HCT116 (cell line): ENCODE data around the gene CFAP54. TPM values are rescaled to one million over a fixed set of nuclear protein-coding genes. Genes with fewer than 3 reads are reported as not detected.

Experiments
- ATAC-seq: fragments of 200-7000 bp; cut with Tn5 transposase; 2 replicates; pipeline ENCODE4 v1.9.1; 2020; ENCODE audit warnings: mild to moderate bottlenecking, moderate library complexity
- BruUV-seq: library from RNA; stranded (reverse); fragments of 400-500 nt; replicated peaks from 2 replicates; lab custom pipeline; 2021; lab: Mats Ljungman, UMichigan
- CTCF ChIA-PET: fragments of 300-600 bp; sonication (Branson Sonifier 250); formaldehyde crosslinking; loops from one replicate; lab custom pipeline; 2021; ENCODE audit warnings: antibody characterized with exemption; lab: Charles Lee
- POLR2A ChIA-PET: fragments of 300-600, 350-600 bp; sonication (Branson Sonifier 250); formaldehyde crosslinking; loops from one replicate; lab custom pipeline; 2021; ENCODE audit warnings: antibody characterized with exemption; lab: Charles Lee
- RAD21 ChIA-PET, 2 experiments: fragments of 300-600 bp; sonication (Branson Sonifier 250); formaldehyde crosslinking; loops; one replicate each; lab custom pipeline; 2023; ENCODE audit warnings: low total read pairs in 2 of 2; ENCODE audit not compliant: uncharacterized antibody in 2 of 2, unreplicated experiment in 2 of 2, low non-redundant PET in 1 of 2; lab: Charles Lee
- DNase-seq: peaks from one replicate; pipeline ENCODE4 v3.0.0-alpha.2; 2010; ENCODE audit warnings: low read depth, low spot score
- H2AFZ ChIP-seq: fragments of 200-600 bp; shearing (Covaris generic), sonication (generic); 2 replicates; pipeline ENCODE4 v1.6.1; 2017; ENCODE audit warnings: low read depth, mixed run types, mixed read lengths, antibody characterized with exemption, low read length; ENCODE audit not compliant: poor library complexity, severe bottlenecking
- H3K27ac ChIP-seq: 2 replicates; pipeline ENCODE4 v1.5.1; 2012; ENCODE audit warnings: low read depth, low read length
- H3K27me3 ChIP-seq: fragments of 200-600 bp; sonication (generic); 2 replicates; pipeline ENCODE4 v1.6.1; 2016; ENCODE audit warnings: mixed run types, low read length, mixed read lengths; ENCODE audit not compliant: insufficient read depth
- H3K36me3 ChIP-seq, 2 experiments: fragments of 200-500 bp in 1 of 2; fragments of 200-600 bp in 1 of 2; sonication (Bioruptor generic) in 1 of 2; sonication (generic) in 1 of 2; 2 replicates each; pipeline versions ENCODE4 v1.5.1 to v1.6.1; 2014 to 2016; ENCODE audit warnings: low read length in 2 of 2, inconsistent platforms in 1 of 2, mixed read lengths in 1 of 2, mixed run types in 1 of 2; ENCODE audit not compliant: insufficient read depth in 2 of 2, control insufficient read depth in 1 of 2
- H3K4me1 ChIP-seq, 2 experiments: fragments of 200-600 bp in 1 of 2; sonication (generic) in 1 of 2; 2 replicates each; pipeline versions ENCODE4 v1.5.1 to v1.6.1; 2012 to 2017; ENCODE audit warnings: low read length in 2 of 2, inconsistent platforms in 1 of 2, mild to moderate bottlenecking in 1 of 2, mixed read lengths in 1 of 2, mixed run types in 1 of 2, moderate library complexity in 1 of 2; ENCODE audit not compliant: insufficient read depth in 2 of 2, control insufficient read depth in 1 of 2
- H3K4me2 ChIP-seq: fragments of 200-600 bp; sonication (generic); 2 replicates; pipeline ENCODE4 v1.6.1; 2017; ENCODE audit warnings: mixed run types, low read length, mixed read lengths
- H3K4me3 ChIP-seq, 2 experiments: fragments of 200-600 bp in 1 of 2; sonication (generic) in 1 of 2; replicated peaks in 1 of 2; 2 replicates each; pipeline ENCODE4 v1.5.1; 2011 to 2016; ENCODE audit warnings: low read length in 2 of 2, control low read depth in 1 of 2, low read depth in 1 of 2, mild to moderate bottlenecking in 1 of 2, mixed read lengths in 1 of 2, mixed run types in 1 of 2
- H3K79me2 ChIP-seq: fragments of 200-600 bp; sonication (generic); 2 replicates; pipeline ENCODE4 v1.6.1; 2017; ENCODE audit warnings: mild to moderate bottlenecking, mixed run types, low read length, moderate library complexity, mixed read lengths; ENCODE audit not compliant: insufficient read depth
- H3K9ac ChIP-seq: fragments of 200-600 bp; sonication (generic); 2 replicates; pipeline ENCODE4 v1.6.1; 2016; ENCODE audit warnings: low read length, mixed read lengths
- H3K9me2 ChIP-seq: fragments of 200-600 bp; sonication (generic), shearing (Covaris generic); 2 replicates; pipeline ENCODE4 v1.6.1; 2017; ENCODE audit warnings: mixed run types, mild to moderate bottlenecking, moderate library complexity; ENCODE audit not compliant: insufficient read depth
- H3K9me3 ChIP-seq, 2 experiments: fragments of 200-500 bp in 1 of 2; fragments of 200-600 bp in 1 of 2; sonication (Bioruptor generic) in 1 of 2; sonication (generic) in 1 of 2; 2 replicates each; pipeline ENCODE4 v1.6.1; 2014 to 2017; ENCODE audit warnings: low read length in 2 of 2, mixed read lengths in 2 of 2, inconsistent platforms in 1 of 2, low read depth in 1 of 2, mild to moderate bottlenecking in 1 of 2, mixed run types in 1 of 2, moderate library complexity in 1 of 2; ENCODE audit not compliant: control insufficient read depth in 1 of 2, insufficient read depth in 1 of 2
- H4K20me1 ChIP-seq: fragments of 200-600 bp; sonication (generic), shearing (Covaris generic); 2 replicates; pipeline ENCODE4 v1.6.1; 2017; ENCODE audit warnings: mixed run types, mild to moderate bottlenecking, moderate library complexity; ENCODE audit not compliant: insufficient read depth
- CBX3 ChIP-seq: IDR thresholded peaks from 2 replicates; pipeline ENCODE4 v1.6.1; 2012; ENCODE audit warnings: low read depth
- CEBPB ChIP-seq: IDR thresholded peaks from 2 replicates; pipeline ENCODE4 v1.6.1; 2012; ENCODE audit warnings: low read depth
- EGR1 ChIP-seq: IDR thresholded peaks from 2 replicates; pipeline ENCODE4 v1.6.1; 2012; ENCODE audit warnings: low read depth
- FOSL1 ChIP-seq: IDR thresholded peaks from 2 replicates; pipeline ENCODE4 v1.6.1; 2012; ENCODE audit warnings: low read depth
- POLR2AphosphoS5 ChIP-seq: IDR thresholded peaks from 2 replicates; pipeline ENCODE4 v1.6.1; 2011; ENCODE audit warnings: mild to moderate bottlenecking, low read depth, low read length, moderate library complexity
- REST ChIP-seq: IDR thresholded peaks from 2 replicates; pipeline ENCODE4 v1.6.1; 2012; ENCODE audit warnings: low read depth
- SIN3A ChIP-seq: IDR thresholded peaks from 2 replicates; pipeline ENCODE4 v1.6.1; 2012; ENCODE audit warnings: low read depth
- SP1 ChIP-seq: IDR thresholded peaks from 2 replicates; pipeline ENCODE4 v1.6.1; 2012; ENCODE audit warnings: low read depth
- SRF ChIP-seq: IDR thresholded peaks from 2 replicates; pipeline ENCODE4 v1.6.1; 2012; ENCODE audit warnings: low read depth
- ZFX ChIP-seq: fragments of 450-650 bp; IDR thresholded peaks from 2 replicates; pipeline ENCODE4 v1.6.1; 2017
- ZNF274 ChIP-seq: fragments of 200-500 bp; sonication (Bioruptor generic); IDR thresholded peaks from 2 replicates; pipeline ENCODE4 v1.6.1; 2014; ENCODE audit warnings: mild to moderate bottlenecking, low read depth, low read length, inconsistent platforms
- intact Hi-C: fragments of 100-400 bp; cut with micrococcal nuclease; formaldehyde crosslinking; loops from 2 replicates; pipeline ENCODE4 v1.10.0; 2022
- total RNA-seq: library from RNA; stranded (reverse); gene quantifications from one replicate; pipeline ENCODE4 v1.2.1, GENCODE V29; 2021; ENCODE audit not compliant: unreplicated experiment

The CFAP54 gene
- total RNA-seq, 1 experiment from 2014 or later = 0.25 TPM

GRCh38 chr12:96445691-96446583 lies 43.4 kb upstream of the CFAP54 start (continued):
- TF ChIP-seq REST (no peak), EGR1 (no peak)
- TF ChIP-seq, all 23 proteins: peak for 0

DNA sequence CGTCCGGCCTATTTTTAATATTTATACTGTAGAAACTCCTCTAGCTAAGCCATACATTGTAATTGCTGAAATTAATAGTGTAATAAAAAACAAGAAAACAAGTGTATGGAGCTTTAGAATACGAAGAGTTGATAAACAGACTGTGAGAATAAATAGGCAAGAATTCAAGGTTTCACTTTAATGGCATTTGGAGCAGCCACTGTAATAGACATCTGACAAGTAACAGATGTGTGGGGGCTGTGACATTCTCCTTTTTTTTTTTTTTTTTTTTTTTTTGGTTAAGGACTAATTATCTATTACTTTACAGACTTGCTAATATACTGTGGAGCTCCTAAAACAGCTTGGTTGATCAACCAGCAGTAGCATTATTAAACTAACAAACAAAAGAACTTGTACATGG lies 42.1 kb upstream of the CFAP54 start:
- no peak overlapping the region for H3K4me2 ChIP-seq
- no peak for ATAC-seq
- H4K20me1 ChIP-seq = no peaks in the 10 kb centered on the region
- H3K27me3 ChIP-seq = no peaks in the 10 kb centered on the region
- intact Hi-C loops = no loop called here
- H3K4me3 ChIP-seq = no peak overlapping the region
- no peak overlapping the region for H2AFZ ChIP-seq
- ChIA-PET POLR2A (no interaction called here), RAD21 (no interaction called here), CTCF (no interaction called here)
- BruUV-seq = no TSS peak
- no peaks in the 10 kb centered on the region for H3K36me3 ChIP-seq
- no peaks in the 10 kb centered on the region for H3K9me2 ChIP-seq
- no peak for TF ChIP-seq ZNF274
- TF ChIP-seq CBX3 = no peak
- no peak for TF ChIP-seq POLR2AphosphoS5
- no peak for TF ChIP-seq SRF
- no peak for TF ChIP-seq EGR1
- no peak for TF ChIP-seq FOSL1
- no peak for TF ChIP-seq ZFX
- TF ChIP-seq SP1 = no peak
- TF ChIP-seq REST = no peak
- no peak for TF ChIP-seq SIN3A
- TF ChIP-seq CEBPB = no peak
- no peak overlapping the region for H3K27ac ChIP-seq
- H3K9me3 ChIP-seq = no peaks in the 10 kb centered on the region
- H3K79me2 ChIP-seq = no peaks in the 10 kb centered on the region
- DNase-seq = no peak
- peaks cover 0 to 3% of the 10 kb centered on the region in 2 experiments; a peak in 1 of 4 replicates for H3K4me1 ChIP-seq
- no peak overlapping the region for H3K9ac ChIP-seq
